GM18507 (cell line): ENCODE results near the gene PIP4P1.

Source experiments
- DNase-seq: peaks from one replicate; pipeline ENCODE4 v3.0.0; 2011; ENCODE audit warnings: low read depth; ENCODE audit not compliant: insufficient read length; ENCODE audit errors: extremely low spot score
- FAIRE-seq: peaks from 2 replicates; lab custom pipeline; 2011; peaks lifted over from hg19 to GRCh38; lab: Jason Lieb, UNC

Gene PIP4P1

GRCh38 chr14:20441461-20441860, 19.8 kb downstream of the PIP4P1 start:
- FAIRE-seq = no peak
- DNase-seq = no peak

DNA sequence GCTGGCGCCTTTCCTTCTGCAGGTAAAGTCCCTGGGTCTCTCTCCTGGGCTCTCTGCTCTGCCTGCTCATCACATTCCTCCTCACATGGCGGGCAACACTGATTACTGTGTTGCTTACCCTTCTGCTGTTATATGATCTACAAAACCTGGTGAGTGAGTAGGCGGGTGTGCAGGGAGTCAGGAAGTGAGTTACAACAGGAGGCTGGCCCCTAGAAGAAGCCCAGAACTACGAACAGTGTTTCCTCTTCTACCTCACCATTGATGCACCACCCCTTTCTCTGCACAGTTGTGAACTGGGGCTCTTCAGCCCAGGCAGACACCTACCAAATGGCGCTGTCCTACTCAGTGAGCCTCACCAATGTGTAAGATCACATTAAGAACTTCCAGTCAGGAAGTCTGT, 20.4 kb downstream of the PIP4P1 start:
- FAIRE-seq (peak; percentile 5), DNase-seq (no peak)

- no peak for DNase-seq
- no peak for FAIRE-seq
These were observed 20.8 kb downstream of the PIP4P1 start for GRCh38 chr14:20440465-20440864.

DNA sequence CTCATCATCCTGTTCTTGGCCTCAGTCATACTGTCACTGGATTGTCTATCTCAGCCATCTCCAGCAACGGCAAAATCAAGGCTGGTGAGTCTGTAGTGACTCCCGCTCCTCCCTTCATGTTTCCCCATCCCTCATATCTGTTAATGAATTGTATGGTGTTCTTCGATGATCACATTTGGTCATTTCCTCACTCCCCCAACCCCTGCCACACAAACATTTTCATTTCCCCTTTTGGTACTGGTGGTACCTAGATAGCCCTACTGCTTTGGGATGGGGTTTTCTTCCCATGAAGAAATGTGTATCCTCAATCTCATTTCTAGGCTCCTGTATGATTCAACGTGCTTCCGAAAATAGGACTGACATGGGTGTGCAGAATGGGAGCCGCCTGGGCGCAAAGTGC, 22.6 kb downstream of the PIP4P1 start:
- FAIRE-seq = peak; percentile 53
- DNase-seq = no peak

DNA sequence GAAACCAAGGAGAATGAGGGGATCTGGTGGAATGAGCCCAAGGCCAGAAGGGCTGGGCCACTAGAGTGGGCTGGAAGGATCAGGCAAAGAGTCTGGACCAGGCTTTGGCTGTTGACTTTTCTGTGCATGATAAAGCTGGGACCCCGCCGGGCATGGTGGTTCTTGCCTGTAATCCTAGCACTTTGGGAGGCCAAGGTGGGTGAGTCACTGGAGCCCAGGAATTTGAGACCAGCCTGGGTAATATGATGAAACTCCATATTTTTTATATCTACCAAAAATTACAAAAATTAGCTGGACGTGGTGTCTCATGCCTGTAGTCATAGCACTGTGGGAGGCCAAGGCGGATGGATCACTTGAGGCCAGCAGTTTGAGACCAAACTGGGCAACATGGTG, 24.9 kb downstream of the PIP4P1 start:
- no peak for FAIRE-seq
- DNase-seq = no peak

GRCh38 chr14:20435582-20436362, 25.5 kb downstream of the PIP4P1 start, which contains the start of gene KLHL33:
KLHL33 (minus strand) TSS chr14:20436166; CDS start chr14:20435811, 355 bp downstream.
- no peak for FAIRE-seq
- no peak for DNase-seq

DNA sequence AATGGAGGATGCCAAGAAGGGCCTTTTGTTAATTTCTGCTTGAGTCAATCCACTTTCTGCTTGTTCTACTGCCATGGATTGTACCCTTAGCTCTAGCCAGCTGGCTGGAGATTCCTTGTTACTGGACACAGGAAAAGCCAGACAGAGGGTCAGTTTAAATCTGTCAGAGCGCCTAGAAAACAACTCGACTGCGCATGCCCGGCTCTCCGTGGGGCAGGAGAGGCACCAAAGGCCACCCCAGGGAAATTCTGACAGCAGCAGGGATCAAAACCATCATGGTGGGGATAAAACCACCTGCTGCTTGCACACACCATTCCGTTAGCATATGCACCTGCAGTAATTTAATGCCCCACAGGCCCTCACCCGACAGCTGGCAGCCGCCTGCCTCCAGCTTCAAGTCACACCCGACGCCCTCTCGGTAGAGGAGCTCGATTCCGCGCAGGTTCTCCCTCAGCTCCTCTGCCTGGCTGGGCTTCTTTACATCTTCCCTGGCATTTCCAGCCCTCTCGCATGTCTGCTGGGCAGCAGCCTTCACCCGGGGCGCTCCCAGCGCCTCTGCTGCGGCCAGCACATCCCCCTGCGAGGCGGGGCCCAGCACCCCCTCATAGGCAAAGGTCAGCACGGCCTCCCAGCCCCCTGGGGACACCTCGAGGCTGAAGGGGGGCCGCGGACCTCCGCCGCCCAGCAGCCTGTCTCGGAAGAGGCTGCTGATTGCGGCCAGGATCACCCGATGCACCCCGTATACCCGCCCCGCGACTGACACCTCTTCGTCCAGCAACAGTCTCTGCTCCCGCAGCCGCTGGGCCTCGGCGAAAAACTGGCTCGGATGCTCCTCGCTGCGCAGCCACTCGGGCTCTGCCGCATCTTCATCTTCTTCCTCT, 26.3 kb downstream of the PIP4P1 start:
- DNase-seq (no peak), FAIRE-seq (no peak)

GRCh38 chr14:20429801-20430669, 31.2 kb downstream of the PIP4P1 start:
- FAIRE-seq (no peak), DNase-seq (no peak)

- no peak for FAIRE-seq
- DNase-seq = no peak
These were observed 32.4 kb downstream of the PIP4P1 start for GRCh38 chr14:20428802-20429201.

DNA sequence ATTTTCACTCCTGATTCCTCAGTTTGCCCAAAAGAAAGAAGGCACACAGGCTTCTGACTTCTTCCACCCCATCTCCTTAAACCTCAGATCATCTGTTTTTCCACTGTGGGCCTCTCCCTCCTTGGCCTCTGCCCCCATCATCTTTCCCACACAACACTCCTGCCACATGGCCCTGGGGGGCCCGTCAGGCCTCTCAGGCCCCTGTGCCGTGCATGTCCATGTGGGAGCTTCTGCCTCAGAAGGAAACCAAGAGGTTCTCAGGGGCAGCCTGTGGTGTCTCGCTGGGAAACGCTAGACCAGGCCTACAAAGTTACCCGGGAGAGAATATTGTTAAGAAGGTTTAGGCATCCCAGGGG, 33.2 kb downstream of the PIP4P1 start:
- no peak for FAIRE-seq
- DNase-seq = no peak

- peak; percentile 96 for FAIRE-seq
- peak; percentile 64 for DNase-seq
These were observed 33.8 kb downstream of the PIP4P1 start for GRCh38 chr14:20427231-20428009.

- peak; percentile 60 for FAIRE-seq
- DNase-seq = no peak
These were observed 36.4 kb downstream of the PIP4P1 start for GRCh38 chr14:20424851-20425250.

DNA sequence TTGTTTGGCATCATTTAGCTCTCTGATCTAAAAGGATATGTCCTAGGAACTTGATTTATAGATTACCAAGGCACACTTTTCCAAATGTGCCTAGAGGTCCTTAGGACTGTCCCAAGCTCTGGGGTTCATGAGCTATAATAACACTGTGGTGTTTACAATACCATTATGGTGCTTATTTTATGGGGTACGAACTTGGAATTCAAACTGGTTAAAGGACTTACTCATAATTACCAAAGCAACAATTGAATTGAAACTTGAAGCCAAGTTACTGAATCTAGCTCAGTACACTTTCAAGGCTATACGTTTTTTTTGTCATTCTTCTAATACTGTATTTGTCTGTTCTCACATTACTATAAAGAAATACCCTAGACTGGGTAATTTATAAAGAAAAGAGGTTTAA, 38.3 kb downstream of the PIP4P1 start:
- no peak for DNase-seq
- FAIRE-seq = no peak

- no peak for DNase-seq
- no peak for FAIRE-seq
These were observed 40.0 kb downstream of the PIP4P1 start for GRCh38 chr14:20421267-20421666.

- DNase-seq = no peak
- no peak for FAIRE-seq
These were observed 41.8 kb downstream of the PIP4P1 start for GRCh38 chr14:20419419-20419818.

GRCh38 chr14:20418501-20418909, 42.7 kb downstream of the PIP4P1 start:
- DNase-seq (no peak), FAIRE-seq (no peak)

GRCh38 chr14:20417250-20418186, 43.7 kb downstream of the PIP4P1 start:
- no peak for FAIRE-seq
- no peak for DNase-seq

- DNase-seq (no peak), FAIRE-seq (no peak)
These were observed 45.0 kb downstream of the PIP4P1 start for GRCh38 chr14:20416223-20416622.
